ENCODE results near the gene DPEP2. TPM values are rescaled to one million over a fixed set of nuclear protein-coding genes. Genes with fewer than 3 reads are reported as not detected.

The DPEP2 gene
- total and polyA plus RNA-seq, 2 of the 13 experiments (the other 11 are each of a cell fraction or from before 2014, with no cell fraction given): 0.18 TPM; not detected in 1

DNA sequence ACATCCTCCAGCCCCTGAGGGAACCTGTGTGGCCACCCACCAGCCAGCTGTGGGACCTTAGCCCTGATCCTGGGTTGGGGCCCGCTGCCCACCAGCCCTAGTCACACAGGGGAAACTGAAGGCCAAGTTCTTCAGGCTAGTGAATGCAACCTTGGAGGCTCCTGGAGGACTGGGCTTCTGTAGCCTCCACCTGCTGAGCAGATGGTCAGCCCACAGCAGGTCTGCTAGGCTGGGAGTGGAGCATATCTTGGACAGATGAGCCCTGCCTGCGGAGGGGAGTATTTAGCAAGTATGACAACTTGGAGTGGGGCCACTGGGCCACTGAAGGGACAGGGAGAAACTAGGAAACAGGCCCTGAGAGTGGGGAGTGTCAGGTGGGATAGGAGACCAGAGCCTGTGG, 23.1 kb downstream of the DPEP2 start:
- Histone ChIP-seq H3K9ac (ENCODE audit: insufficient read depth, low read depth, low read length) (no peak overlapping the region), H3K27ac (ENCODE audit: extremely low read length, insufficient read depth, low read length) (no peak overlapping the region), H3K4me3 (replicated peaks in 1 of 3; ENCODE audit: insufficient read depth in 1 of 3, low read depth in 2 of 3, low read length in 3 of 3) (no peak overlapping the region), H3K36me3 (replicated peaks in 1 of 2; ENCODE audit: control insufficient read depth in 1 of 2, insufficient read depth in 2 of 2, low read length in 2 of 2) (no peaks in the 10 kb centered on the region), H3K27me3 (ENCODE audit: control insufficient read depth in 1 of 2, insufficient read depth in 2 of 2, low read length in 2 of 2) (peaks cover 5 to 40% of the 10 kb centered on the region in 2 experiments; a peak in 4 of 5 replicates), H3K4me1 (ENCODE audit: insufficient read depth, low read length) (peaks cover 47% of the 10 kb centered on the region), H3K4me2 (ENCODE audit: low read depth, low read length) (no peak overlapping the region), H2AFZ (ENCODE audit: low read length) (no peak overlapping the region), H3K79me2 (ENCODE audit: insufficient read depth, low read length) (no peaks in the 10 kb centered on the region), H4K20me1 (ENCODE audit: insufficient read depth, low read length) (no peaks in the 10 kb centered on the region), H3K9me3 (ENCODE audit: low read length) (no peaks in the 10 kb centered on the region)
- DNase-seq (ENCODE audit: low spot score) (no peak), ATAC-seq (peak; percentile 20), FAIRE-seq (no peak)
- CTCF ChIA-PET (ENCODE audit: low intra/inter-chr PET ratio, low total read pairs): no interaction called here
- 0 out of 2 replicates have a peak, but pooled peaks have one; percentile 24 for TF ChIP-seq CENPT (CRISPR knock-in tag; IDR thresholded peaks at IDR 0.05; ENCODE audit: low read depth)
- TF ChIP-seq, protein P1, sequence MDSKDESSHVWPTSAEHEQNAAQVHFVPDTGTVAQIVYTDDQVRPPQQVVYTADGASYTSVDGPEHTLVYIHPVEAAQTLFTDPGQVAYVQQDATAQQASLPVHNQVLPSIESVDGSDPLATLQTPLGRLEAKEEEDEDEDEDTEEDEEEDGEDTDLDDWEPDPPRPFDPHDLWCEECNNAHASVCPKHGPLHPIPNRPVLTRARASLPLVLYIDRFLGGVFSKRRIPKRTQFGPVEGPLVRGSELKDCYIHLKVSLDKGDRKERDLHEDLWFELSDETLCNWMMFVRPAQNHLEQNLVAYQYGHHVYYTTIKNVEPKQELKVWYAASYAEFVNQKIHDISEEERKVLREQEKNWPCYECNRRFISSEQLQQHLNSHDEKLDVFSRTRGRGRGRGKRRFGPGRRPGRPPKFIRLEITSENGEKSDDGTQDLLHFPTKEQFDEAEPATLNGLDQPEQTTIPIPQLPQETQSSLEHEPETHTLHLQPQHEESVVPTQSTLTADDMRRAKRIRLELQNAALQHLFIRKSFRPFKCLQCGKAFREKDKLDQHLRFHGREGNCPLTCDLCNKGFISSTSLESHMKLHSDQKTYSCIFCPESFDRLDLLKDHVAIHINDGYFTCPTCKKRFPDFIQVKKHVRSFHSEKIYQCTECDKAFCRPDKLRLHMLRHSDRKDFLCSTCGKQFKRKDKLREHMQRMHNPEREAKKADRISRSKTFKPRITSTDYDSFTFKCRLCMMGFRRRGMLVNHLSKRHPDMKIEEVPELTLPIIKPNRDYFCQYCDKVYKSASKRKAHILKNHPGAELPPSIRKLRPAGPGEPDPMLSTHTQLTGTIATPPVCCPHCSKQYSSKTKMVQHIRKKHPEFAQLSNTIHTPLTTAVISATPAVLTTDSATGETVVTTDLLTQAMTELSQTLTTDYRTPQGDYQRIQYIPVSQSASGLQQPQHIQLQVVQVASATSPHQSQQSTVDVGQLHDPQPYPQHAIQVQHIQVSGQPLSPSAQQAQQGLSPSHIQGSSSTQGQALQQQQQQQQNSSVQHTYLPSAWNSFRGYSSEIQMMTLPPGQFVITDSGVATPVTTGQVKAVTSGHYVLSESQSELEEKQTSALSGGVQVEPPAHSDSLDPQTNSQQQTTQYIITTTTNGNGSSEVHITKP (CRISPR knock-in tag; IDR thresholded peaks at IDR 0.05; ENCODE audit: low read depth): no peak
- no peak for TF ChIP-seq RARA (CRISPR knock-in tag; IDR thresholded peaks at IDR 0.05)
- no peak for TF ChIP-seq BCL6 (CRISPR knock-in tag; IDR thresholded peaks at IDR 0.05)
- TF ChIP-seq ZSCAN30 (CRISPR knock-in tag; IDR thresholded peaks at IDR 0.05): no peak
- no peak for TF ChIP-seq MZF1 (CRISPR knock-in tag; IDR thresholded peaks at IDR 0.05; ENCODE audit: borderline replicate concordance)
- 37% methylated on average over 2 of the region's 2 CpGs for WGBS (ENCODE audit: low lambda C conversion rate)
- BruUV-seq (replicated peaks): no TSS peak
- in situ Hi-C loops (cut with HindIII; ENCODE audit: extremely low pct_ligation_motif_present, low pct_unique_long_range_greater_than_20kb): no loop called here
- POLR2A ChIA-PET: interaction anchor here (2.3 kb wide), 1 partner anchor 10 kb away, joined by 9 read pairs; no protein-coding TSS in a partner anchor
- intact Hi-C loops (cut with micrococcal nuclease; ENCODE audit: unreplicated experiment): no loop called here

All from HepG2 (cell line).